ENCODE results near the gene AHNAK.
"Not testable (repeated sequence)": the region's sequence is repeated elsewhere in the genome, so short reads cannot be mapped to it uniquely, and the experiment has no call there.

Gene AHNAK

GRCh38 chr11:62546244-62546928, at the start of gene AHNAK:
AHNAK (minus strand) TSS chr11:62546806; CDS start chr11:62536098, 10,708 bp downstream.
- DNase-seq (ENCODE audit: low read depth), result no peak

- no peak for DNase-seq (ENCODE audit: low read depth)
Observed at GRCh38 chr11:62595124-62595523, 48.5 kb upstream of the AHNAK start.

- DNase-seq (ENCODE audit: low read depth), result no peak
Observed at GRCh38 chr11:62593434-62594044, 46.9 kb upstream of the AHNAK start.

GRCh38 chr11:62592989-62593421, 46.4 kb upstream of the AHNAK start:
- no peak for DNase-seq (ENCODE audit: low read depth)

GRCh38 chr11:62592146-62592815, 45.7 kb upstream of the AHNAK start:
- DNase-seq (ENCODE audit: low read depth), result no peak

GRCh38 chr11:62591448-62592145, 45.0 kb upstream of the AHNAK start, which contains the start of gene TUT1:
TUT1 (minus strand) TSS chr11:62591523; CDS start chr11:62591485, 38 bp downstream.
- peak; percentile 98 for DNase-seq (ENCODE audit: low read depth)

GRCh38 chr11:62588966-62589637, 42.5 kb upstream of the AHNAK start:
- no peak for DNase-seq (ENCODE audit: low read depth)

GRCh38 chr11:62585356-62585755, 38.8 kb upstream of the AHNAK start:
- not testable (repeated sequence) for DNase-seq (ENCODE audit: low read depth)

GRCh38 chr11:62581735-62582134, 35.1 kb upstream of the AHNAK start:
- not testable (repeated sequence) for DNase-seq (ENCODE audit: low read depth)

- DNase-seq (ENCODE audit: low read depth), result no peak
Observed at GRCh38 chr11:62580959-62581715, 34.5 kb upstream of the AHNAK start.

- DNase-seq (ENCODE audit: low read depth), result no peak
Observed at GRCh38 chr11:62579252-62579651, 32.6 kb upstream of the AHNAK start.

GRCh38 chr11:62578541-62578940, 31.9 kb upstream of the AHNAK start:
- no peak for DNase-seq (ENCODE audit: low read depth)

GRCh38 chr11:62577046-62577714, 30.6 kb upstream of the AHNAK start:
- no peak for DNase-seq (ENCODE audit: low read depth)

- no peak for DNase-seq (ENCODE audit: low read depth)
Observed at GRCh38 chr11:62575837-62576236, 29.2 kb upstream of the AHNAK start.

GRCh38 chr11:62575156-62575555, 28.6 kb upstream of the AHNAK start:
- DNase-seq (ENCODE audit: low read depth), result no peak

- no peak for DNase-seq (ENCODE audit: low read depth)
Observed at GRCh38 chr11:62574363-62575071, 27.9 kb upstream of the AHNAK start.

GRCh38 chr11:62573592-62574362, 27.2 kb upstream of the AHNAK start, which contains the start of gene EEF1G:
EEF1G (minus strand) TSS chr11:62573891; CDS start chr11:62573842, 49 bp downstream.
- DNase-seq (ENCODE audit: low read depth), result peak; percentile 100

- no peak for DNase-seq (ENCODE audit: low read depth)
Observed at GRCh38 chr11:62573006-62573591, 26.5 kb upstream of the AHNAK start.

GRCh38 chr11:62572431-62572830, 25.8 kb upstream of the AHNAK start:
- DNase-seq (ENCODE audit: low read depth), result no peak

Measured in non-pigmented ciliary epithelial cell (primary cell).